ENCODE data around the gene BMP7.

DNA sequence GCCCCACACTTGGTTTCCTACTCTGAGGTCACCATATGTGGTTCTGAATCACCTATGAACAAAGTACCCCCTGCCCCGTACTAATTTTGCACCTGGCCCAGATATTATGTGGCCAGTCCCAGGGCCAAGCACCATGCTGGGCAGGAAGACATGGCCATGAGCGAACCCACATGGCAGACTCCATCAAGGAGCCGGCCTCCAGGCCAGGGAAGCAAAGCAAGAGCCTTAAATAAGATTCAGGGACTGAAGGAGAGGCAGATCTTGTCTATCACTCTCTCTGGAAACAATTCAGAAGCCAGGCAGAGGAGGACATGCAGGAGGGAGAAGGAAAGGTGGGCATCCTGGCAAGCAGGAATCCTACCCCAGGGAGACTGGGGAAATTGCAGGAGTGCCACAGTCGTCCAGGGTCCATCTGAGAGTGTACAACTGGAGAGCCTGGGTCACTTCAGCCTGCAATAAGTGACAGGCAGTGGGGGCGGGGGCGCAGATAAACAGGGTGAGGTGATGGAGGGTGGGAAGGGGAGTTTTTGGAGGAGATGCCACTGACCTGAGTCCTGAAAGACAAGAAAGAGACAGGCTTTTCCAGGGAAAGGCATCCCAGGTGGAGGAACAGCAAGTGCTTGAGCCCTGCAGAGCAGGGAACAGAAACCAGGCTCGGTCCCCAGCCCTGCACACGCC, 2.1 kb upstream of the BMP7 start:
- TF ChIP-seq, protein P1, sequence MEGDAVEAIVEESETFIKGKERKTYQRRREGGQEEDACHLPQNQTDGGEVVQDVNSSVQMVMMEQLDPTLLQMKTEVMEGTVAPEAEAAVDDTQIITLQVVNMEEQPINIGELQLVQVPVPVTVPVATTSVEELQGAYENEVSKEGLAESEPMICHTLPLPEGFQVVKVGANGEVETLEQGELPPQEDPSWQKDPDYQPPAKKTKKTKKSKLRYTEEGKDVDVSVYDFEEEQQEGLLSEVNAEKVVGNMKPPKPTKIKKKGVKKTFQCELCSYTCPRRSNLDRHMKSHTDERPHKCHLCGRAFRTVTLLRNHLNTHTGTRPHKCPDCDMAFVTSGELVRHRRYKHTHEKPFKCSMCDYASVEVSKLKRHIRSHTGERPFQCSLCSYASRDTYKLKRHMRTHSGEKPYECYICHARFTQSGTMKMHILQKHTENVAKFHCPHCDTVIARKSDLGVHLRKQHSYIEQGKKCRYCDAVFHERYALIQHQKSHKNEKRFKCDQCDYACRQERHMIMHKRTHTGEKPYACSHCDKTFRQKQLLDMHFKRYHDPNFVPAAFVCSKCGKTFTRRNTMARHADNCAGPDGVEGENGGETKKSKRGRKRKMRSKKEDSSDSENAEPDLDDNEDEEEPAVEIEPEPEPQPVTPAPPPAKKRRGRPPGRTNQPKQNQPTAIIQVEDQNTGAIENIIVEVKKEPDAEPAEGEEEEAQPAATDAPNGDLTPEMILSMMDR (IDR thresholded peaks at IDR 0.05) = no peak
- no peak for TF ChIP-seq POLR2A (IDR thresholded peaks at IDR 0.05)
